GM12878 (cell line): ENCODE results near the gene MOCOS. TPM values are rescaled to one million over a fixed set of nuclear protein-coding genes. Genes with fewer than 3 reads are reported as not detected.

Experiments used
- ATAC-seq: fragments of 200-7000 bp; cut with Tn5 transposase; 3 replicates; pipeline ENCODE4 v1.9.1; 2020; ENCODE audit warnings: mild to moderate bottlenecking, moderate library complexity
- BruUV-seq: library from RNA; stranded (reverse); fragments of 400-500 nt; replicated peaks from 2 replicates; lab custom pipeline; 2021; lab: Mats Ljungman, UMichigan
- CTCF ChIA-PET: fragments of 300-600 bp; sonication (Branson Sonifier 250); formaldehyde crosslinking; extraction: SDS; loops from one replicate; lab custom pipeline; 2021; ENCODE audit warnings: inconsistent platforms; lab: Yijun Ruan, JAX
- POLR2A ChIA-PET: fragments of 350-600 bp; formaldehyde crosslinking; extraction: SDS; loops from one replicate; lab custom pipeline; 2021; ENCODE audit warnings: inconsistent platforms; lab: Charles Lee
- RAD21 ChIA-PET: fragments of 300-600 bp; sonication (Branson Sonifier 250); formaldehyde crosslinking; loops from one replicate; lab custom pipeline; 2023; ENCODE audit warnings: antibody characterized with exemption; ENCODE audit not compliant: unreplicated experiment; lab: Charles Lee
- SMC1A ChIA-PET: fragments of 300-600 bp; sonication (Branson Sonifier 250); formaldehyde crosslinking; loops from one replicate; lab custom pipeline; 2023; ENCODE audit not compliant: unreplicated experiment, uncharacterized antibody; lab: Charles Lee
- DNase-seq: peaks from one replicate; pipeline ENCODE4 v3.0.0-alpha.2; 2011; ENCODE audit warnings: low read depth, low spot score
- FAIRE-seq: peaks from 3 replicates; lab custom pipeline; 2011; peaks lifted over from hg19 to GRCh38; lab: Jason Lieb, UNC
- H2AFZ ChIP-seq: 2 replicates; pipeline ENCODE4 v1.6.0; 2011; ENCODE audit warnings: low read depth, low read length, control low read depth; ENCODE audit not compliant: control insufficient read depth
- H3K27ac ChIP-seq: 2 replicates; pipeline ENCODE4 v1.5.1; 2011; ENCODE audit warnings: control low read depth; ENCODE audit not compliant: control insufficient read depth, insufficient read depth
- H3K27me3 ChIP-seq, 2 experiments: replicated peaks in 1 of 2; 2 replicates each; pipeline versions ENCODE4 v1.6.0 to v1.6.1; 2011; ENCODE audit warnings: low read length in 1 of 2; ENCODE audit not compliant: control insufficient read depth in 2 of 2, insufficient read depth in 2 of 2
- H3K36me3 ChIP-seq, 2 experiments: 2 replicates each; pipeline ENCODE4 v1.5.1; 2011; ENCODE audit warnings: low read length in 1 of 2; ENCODE audit not compliant: control insufficient read depth in 2 of 2, insufficient read depth in 2 of 2
- H3K4me1 ChIP-seq: 2 replicates; pipeline ENCODE4 v1.6.1; 2011; ENCODE audit warnings: mild to moderate bottlenecking, low read length, moderate library complexity, mixed read lengths; ENCODE audit not compliant: control insufficient read depth, insufficient read depth
- H3K4me2 ChIP-seq: 2 replicates; pipeline ENCODE4 v1.6.0; 2011; ENCODE audit warnings: control low read depth; ENCODE audit not compliant: control insufficient read depth, insufficient read depth
- H3K4me3 ChIP-seq: fragments of 200-600 bp; sonication (generic); 2 replicates; pipeline ENCODE4 v1.5.1; 2016
- H3K79me2 ChIP-seq: 2 replicates; pipeline ENCODE4 v1.6.0; 2011; ENCODE audit warnings: low read length; ENCODE audit not compliant: control insufficient read depth, insufficient read depth
- H3K9ac ChIP-seq: 2 replicates; pipeline ENCODE4 v1.8.0; 2011; ENCODE audit warnings: low read length, control low read depth, mixed read lengths; ENCODE audit not compliant: control insufficient read depth, insufficient read depth
- H3K9me3 ChIP-seq: replicated peaks from 3 replicates; pipeline ENCODE4 v1.5.1; 2011; ENCODE audit warnings: mild to moderate bottlenecking, low read length; ENCODE audit not compliant: control insufficient read depth, insufficient read depth
- H4K20me1 ChIP-seq: 2 replicates; pipeline ENCODE4 v1.6.0; 2011; ENCODE audit not compliant: control insufficient read depth, insufficient read depth
- BCL11A ChIP-seq: IDR thresholded peaks from 2 replicates; pipeline ENCODE4 v1.6.1; 2011; ENCODE audit warnings: low read depth, low read length
- CBFB ChIP-seq: IDR thresholded peaks from 2 replicates; pipeline ENCODE4 v1.6.1; 2016; ENCODE audit warnings: antibody characterized with exemption, low read depth
- CTCF ChIP-seq, 3 experiments: IDR thresholded peaks in 2 of 3; conservative IDR thresholded peaks in 1 of 3; 2 replicates each; pipeline ENCODE4 v1.5.1; 2011; ENCODE audit warnings: low read depth in 3 of 3, low read length in 3 of 3, mild to moderate bottlenecking in 3 of 3, control low read depth in 2 of 3, moderate library complexity in 2 of 3, inconsistent platforms in 1 of 3, mixed read lengths in 1 of 3; ENCODE audit not compliant: control insufficient read depth in 2 of 3, insufficient read depth in 1 of 3; ENCODE audit errors: extremely low read depth in 1 of 3
- ETV6 ChIP-seq, 2 experiments: fragments of 450-650 bp in 1 of 2; IDR thresholded peaks in 1 of 2; conservative IDR thresholded peaks in 1 of 2; 2 replicates each; pipeline ENCODE4 v1.6.1; 2014; ENCODE audit warnings: antibody characterized with exemption in 1 of 2, borderline replicate concordance in 1 of 2, low read depth in 1 of 2, mild to moderate bottlenecking in 1 of 2, moderate library complexity in 1 of 2
- HCFC1 ChIP-seq: fragments of 150-350 bp; IDR thresholded peaks from 2 replicates; pipeline ENCODE4 v1.6.1; 2014; ENCODE audit warnings: low read length
- JUNB ChIP-seq: IDR thresholded peaks from 2 replicates; pipeline ENCODE4 v1.6.1; 2016; ENCODE audit warnings: antibody characterized with exemption, mild to moderate bottlenecking
- JUND ChIP-seq: IDR thresholded peaks from 2 replicates; pipeline ENCODE4 v1.6.1; 2012; ENCODE audit warnings: low read depth, mild to moderate bottlenecking, low read length, improper control_type of control experiment, moderate library complexity
- POLR2AphosphoS5 ChIP-seq: IDR thresholded peaks from 2 replicates; pipeline ENCODE4 v1.6.1; 2011; ENCODE audit warnings: mild to moderate bottlenecking, low read length, inconsistent platforms
- RBBP5 ChIP-seq: fragments of 200-600 bp; sonication (generic); conservative IDR thresholded peaks from 2 replicates; pipeline ENCODE4 v1.6.1; 2016
- RELA ChIP-seq: fragments of 450-650 bp; IDR thresholded peaks from 2 replicates; pipeline ENCODE4 v1.8.0; 2014; ENCODE audit warnings: borderline replicate concordance; ENCODE audit not compliant: partially characterized antibody
- SRF ChIP-seq, 2 experiments: IDR thresholded peaks; 2 replicates each; pipeline ENCODE4 v1.6.1; 2011; ENCODE audit warnings: low read depth in 2 of 2, low read length in 2 of 2, mild to moderate bottlenecking in 1 of 2, moderate library complexity in 1 of 2
- TCF3 ChIP-seq: IDR thresholded peaks from 2 replicates; pipeline ENCODE4 v1.6.1; 2012; ENCODE audit warnings: low read depth, mild to moderate bottlenecking, low read length, borderline replicate concordance; ENCODE audit not compliant: insufficient read depth
- ZNF622 ChIP-seq: fragments of 450-650 bp; IDR thresholded peaks from 2 replicates; pipeline ENCODE4 v1.6.1; 2017; ENCODE audit warnings: mild to moderate bottlenecking, inconsistent platforms
- WGBS: methylation state at CpG from one replicate; pipeline ENCODE4 v1.1.6; 2016; ENCODE audit warnings: low lambda C conversion rate; ENCODE audit not compliant: insufficient replicate concordance, insufficient coverage; ENCODE audit errors: missing lambda C conversion rate; 5-methylcytosine and 5-hydroxymethylcytosine counted together
- in situ Hi-C: fragments of 300-500 bp; cut with MboI; formaldehyde crosslinking; loops from 9 replicates; pipeline ENCODE4 v1.14.3; 2018; ENCODE audit warnings: mixed read lengths
- intact Hi-C: fragments of 100-400 bp; cut with micrococcal nuclease; formaldehyde crosslinking; loops from one replicate; pipeline ENCODE4 v1.14.2; 2022; ENCODE audit not compliant: unreplicated experiment
- polyA plus RNA-seq, 11 experiments: library from polyadenylated mRNA; depleted of rRNA in 4 of 11; unstranded in 6 of 11; stranded (reverse) in 5 of 11; fragments of >200 nt; fragmentation: Nextera tagmentation in 4 of 11; fragmentation: Illumina TruSeq in 1 of 11; extraction: Ambion mirVana in 4 of 11; extraction: Trizol in 1 of 11; gene quantifications; 1 replicate in 1 of 11; 2 replicates in 10 of 11; pipeline versions ENCODE4 v1.2.1 to v1.2.3, GENCODE V29; 2011 to 2016; ENCODE audit warnings: inconsistent platforms in 2 of 11, missing spikeins in 2 of 11, low read depth in 1 of 11
- total RNA-seq, 4 experiments: library from RNA; depleted of rRNA in 3 of 4; stranded (reverse); fragments of >200 nt in 3 of 4; fragmentation: Illumina TruSeq in 1 of 4; extraction: Trizol in 1 of 4; gene quantifications; 2 replicates each; pipeline versions ENCODE4 v1.2.1 to v1.2.3, GENCODE V29; 2013 to 2021

Gene MOCOS
- total and polyA plus RNA-seq, 10 of the 15 experiments (the other 5 are each of a cell fraction or from before 2014, with no cell fraction given): 0.16 to 0.56 (median 0.33) TPM

DNA sequence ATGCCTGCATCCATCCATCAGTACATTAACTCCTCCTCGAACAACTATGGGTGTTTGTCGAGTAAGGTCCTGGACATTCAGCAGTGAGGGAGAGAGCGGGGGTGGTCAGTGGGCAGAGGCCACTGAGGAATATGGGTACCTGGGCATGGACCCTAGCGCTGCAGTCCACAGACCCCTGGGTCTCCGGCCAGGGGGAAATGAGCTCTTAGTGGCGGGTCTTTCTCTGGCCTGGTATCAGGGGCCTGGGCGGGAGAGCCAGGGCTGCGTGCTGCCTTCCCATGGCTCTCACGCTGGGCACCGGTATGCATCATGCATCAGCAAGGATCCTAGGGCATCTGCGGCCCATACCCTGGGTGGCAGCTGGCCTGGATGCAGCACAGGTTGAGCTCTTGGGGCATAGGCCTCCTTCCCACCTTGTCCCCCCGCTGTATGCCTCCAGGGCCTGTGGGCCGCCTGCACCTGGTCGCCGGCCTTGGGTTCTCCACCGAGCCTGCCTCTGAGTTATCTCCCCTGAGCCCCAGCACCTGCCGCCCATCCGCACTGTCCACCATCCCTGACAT is 1.3 kb upstream of the MOCOS start (continued):
- TF ChIP-seq JUNB (no peak), ZNF622 (no peak), CBFB (no peak), ETV6 (conservative IDR thresholded peaks at IDR 0.05 in 1 of 2, IDR thresholded peaks at IDR 0.05 in 1 of 2; ENCODE audit: borderline replicate concordance in 1 of 2, low read depth in 1 of 2) (no peak), BCL11A (no peak), TCF3 (no peak), JUND (no peak), RBBP5 (no peak)
- TF ChIP-seq, all 136 proteins: peak for 0

DNA sequence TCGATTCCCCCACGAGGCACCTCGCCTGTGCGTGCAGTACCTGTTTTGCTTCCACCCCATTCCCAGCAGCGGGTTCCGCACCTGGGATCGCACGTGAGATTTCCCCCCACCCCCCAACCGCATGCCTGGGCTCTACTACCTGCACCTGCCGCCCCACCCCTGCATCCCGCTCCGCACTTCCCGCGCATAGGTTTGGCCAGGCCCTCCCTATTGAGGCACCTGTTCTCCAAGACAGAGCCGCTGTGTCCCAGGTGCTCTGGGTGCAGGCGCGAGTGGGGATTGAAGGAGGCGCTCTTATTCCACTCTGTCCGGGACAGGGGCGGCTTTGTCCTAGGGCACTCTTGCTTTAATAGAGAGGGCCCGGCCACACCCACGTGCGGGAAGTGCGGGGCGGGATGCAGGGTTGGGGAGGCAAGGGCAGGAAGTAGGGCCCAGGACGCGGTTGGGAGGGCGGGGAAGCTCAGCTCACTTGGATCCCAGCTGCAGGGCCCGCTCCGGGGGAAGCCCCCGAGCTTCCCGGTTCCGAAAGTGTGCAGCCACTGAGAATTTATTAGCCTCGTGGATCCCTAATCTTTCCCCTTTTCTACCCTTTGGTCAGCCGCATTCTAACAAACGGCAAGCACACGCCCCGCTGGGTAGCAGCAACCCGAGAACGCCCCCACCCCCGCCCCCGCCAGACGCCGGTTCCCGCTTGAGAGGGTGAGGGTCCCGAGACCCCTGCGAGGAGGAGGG is 670 bp upstream of the MOCOS start:
- ATAC-seq: peak; percentile 44
- no peaks in the 10 kb centered on the region for H3K36me3 ChIP-seq
- TF ChIP-seq HCFC1: no peak
- no peak for TF ChIP-seq RELA
- peak in 1 of 3 experiments; percentile 15; a peak in 2 of 6 replicates for TF ChIP-seq CTCF (IDR thresholded peaks at IDR 0.05 in 2 of 3, conservative IDR thresholded peaks at IDR 0.05 in 1 of 3; ENCODE audit: control insufficient read depth in 2 of 3, extremely low read depth in 1 of 3, insufficient read depth in 1 of 3, low read depth in 3 of 3, low read length in 3 of 3)
- TF ChIP-seq POLR2AphosphoS5: no peak
- no peak for TF ChIP-seq SRF (IDR thresholded peaks at IDR 0.05; ENCODE audit: low read depth in 2 of 2, low read length in 2 of 2)
- TF ChIP-seq, all 136 proteins: peak for 1
- H3K79me2 ChIP-seq: no peaks in the 10 kb centered on the region
- ChIA-PET SMC1A (interaction anchor here (1.4 kb wide), 1 partner anchor 14 kb away, joined by 3 read pairs; no protein-coding TSS in a partner anchor), RAD21 (interaction anchor here (1.0 kb wide), 1 partner anchor 98 kb away, joined by 4 read pairs; no protein-coding TSS in a partner anchor), CTCF (interaction anchor here (0.8 kb wide), 2 partner anchors 14 to 23 kb away, joined by 3 read pairs; no protein-coding TSS in a partner anchor), POLR2A (interaction anchor here (0.7 kb wide), 1 partner anchor 325 kb away, joined by 4 read pairs; no protein-coding TSS in a partner anchor)
- no peak overlapping the region for H3K27ac ChIP-seq
- in situ Hi-C loops (no loop called here), intact Hi-C loops (no loop called here)
- WGBS: 47% methylated on average over 28 of the region's 47 CpGs
- peaks cover 9% of the 10 kb centered on the region; the same call in 1 of the 2 replicates for H3K4me1 ChIP-seq
- DNase-seq: no peak
- H3K9ac ChIP-seq: peak overlapping the region; percentile 24; the same call in 1 of the 2 replicates
- no TSS peak for BruUV-seq
- no peaks in the 10 kb centered on the region for H3K9me3 ChIP-seq
- no peaks in the 10 kb centered on the region for H3K27me3 ChIP-seq
- no peak for FAIRE-seq
- H3K4me2 ChIP-seq: peak overlapping the region; percentile 80
- H3K4me3 ChIP-seq: peak overlapping the region; percentile 90
- peak overlapping the region; percentile 31 for H2AFZ ChIP-seq
- no peaks in the 10 kb centered on the region for H4K20me1 ChIP-seq
